ENCODE measurements around the gene LIN7B.
A peak's percentile ranks its signal among the peaks of the same experiment; 100 is the strongest.
"Not testable (repeated sequence)": the region's sequence is repeated elsewhere in the genome, so short reads cannot be mapped to it uniquely, and the experiment has no call there.

LIN7B gene

DNA sequence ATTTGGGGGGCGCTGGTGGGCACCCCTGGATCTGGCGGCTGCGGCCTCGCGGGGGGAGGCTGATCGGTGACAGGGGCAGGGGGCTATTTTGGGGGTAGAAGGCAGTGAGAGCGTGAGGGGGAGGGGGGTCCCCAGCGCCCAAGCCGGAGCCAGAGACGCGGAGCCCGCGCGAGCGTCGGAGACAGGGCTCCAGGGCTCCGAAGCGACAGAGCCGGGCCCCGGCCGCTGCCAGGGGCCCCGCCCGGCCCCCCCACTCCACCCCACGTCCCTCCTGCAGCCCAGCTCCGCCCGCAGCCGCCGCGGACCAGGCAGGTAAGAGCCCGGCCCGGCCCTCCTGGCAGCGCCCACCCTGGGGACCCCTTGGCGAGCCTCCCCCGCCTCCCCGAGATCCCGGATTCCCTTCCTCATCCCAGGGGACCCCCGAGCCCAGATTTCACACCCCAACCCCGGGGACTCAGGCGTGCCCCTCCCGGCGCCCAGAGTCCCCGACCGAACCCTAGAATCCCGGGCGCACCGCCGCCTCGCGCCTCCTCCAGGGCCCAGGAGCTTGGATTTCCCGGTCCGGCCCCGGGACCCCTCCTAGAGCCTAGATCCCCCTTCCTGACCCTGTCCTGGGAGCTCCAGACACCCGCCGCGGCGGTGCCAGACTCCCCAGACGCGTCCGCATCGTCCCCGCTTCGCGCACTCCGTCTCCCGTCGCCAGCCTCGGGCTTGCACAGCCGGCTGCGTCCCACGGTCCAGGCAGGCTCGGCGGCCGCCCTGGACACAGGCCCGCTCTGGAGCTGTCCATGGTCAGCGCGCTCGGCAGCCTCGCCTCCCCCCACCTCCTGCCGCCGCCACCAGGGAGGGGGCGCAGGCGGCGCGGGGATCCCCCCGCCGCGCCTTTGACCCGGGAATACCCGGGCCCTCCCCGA lies 5.5 kb downstream of the LIN7B start, which contains the start of gene PPFIA3:
Gene PPFIA3, plus strand, starts transcription at position 134 of the 914 bp plus-strand sequence. CDS start 8,330 bp downstream, outside the sequence.
- DNase-seq, result no peak

DNA sequence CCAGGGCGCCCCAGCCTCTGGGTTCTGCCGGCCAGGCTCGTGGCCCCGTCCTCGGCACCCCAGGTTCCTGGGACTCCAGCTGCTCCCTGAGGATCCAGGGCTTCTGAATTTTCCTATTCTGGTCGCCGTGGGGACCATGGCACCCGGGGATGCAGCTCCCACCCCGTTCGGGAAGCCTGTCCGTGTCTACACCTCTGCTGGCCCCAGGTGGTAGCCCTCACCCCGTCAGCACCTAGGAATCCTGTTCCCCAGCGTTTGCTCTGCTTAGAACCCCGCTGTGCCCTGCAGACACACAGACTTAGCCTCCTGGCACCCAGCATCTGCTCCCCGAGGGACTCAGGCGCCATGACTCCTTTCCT lies 6.1 kb downstream of the LIN7B start:
- no peak for DNase-seq

DNA sequence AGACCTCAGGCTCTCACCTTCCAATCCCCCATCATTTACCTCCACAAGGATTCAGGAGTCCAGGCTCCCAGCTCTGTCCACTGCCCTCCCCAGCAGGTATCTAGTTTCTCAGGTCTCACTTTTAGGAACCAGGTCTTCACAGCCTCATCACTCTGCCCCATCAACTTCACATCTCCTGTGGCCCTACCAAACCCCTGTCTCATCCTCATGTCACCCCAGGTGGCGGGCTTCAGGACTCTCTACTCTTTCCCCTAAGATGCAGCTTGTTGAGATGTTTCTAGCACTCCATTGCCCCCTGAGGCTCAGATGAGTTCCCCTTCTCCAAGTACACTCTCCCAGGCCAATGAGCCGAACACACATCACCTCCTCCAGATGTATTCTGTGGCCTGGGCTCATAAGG lies 6.7 kb downstream of the LIN7B start:
- DNase-seq, result no peak

DNA sequence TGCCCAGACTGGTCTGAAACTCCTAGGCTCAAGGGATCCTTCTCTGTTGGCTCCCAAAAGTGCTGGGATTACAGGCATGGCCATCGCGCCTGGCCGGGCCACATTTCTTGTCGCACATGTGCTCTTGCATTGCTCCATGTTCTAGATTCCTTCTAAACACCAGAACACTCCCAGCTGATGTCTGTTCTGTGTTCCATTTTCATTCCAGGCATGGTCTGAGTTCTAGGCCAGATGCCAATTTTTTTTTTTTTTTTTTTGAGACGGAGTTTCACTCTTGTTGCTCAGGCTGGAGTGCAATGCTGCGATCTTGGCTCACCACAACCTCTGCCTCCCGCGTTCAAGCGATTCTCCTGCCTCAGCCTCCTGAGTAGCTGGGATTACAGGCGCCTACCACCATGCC lies 7.7 kb downstream of the LIN7B start:
- DNase-seq, result not testable (repeated sequence)

DNA sequence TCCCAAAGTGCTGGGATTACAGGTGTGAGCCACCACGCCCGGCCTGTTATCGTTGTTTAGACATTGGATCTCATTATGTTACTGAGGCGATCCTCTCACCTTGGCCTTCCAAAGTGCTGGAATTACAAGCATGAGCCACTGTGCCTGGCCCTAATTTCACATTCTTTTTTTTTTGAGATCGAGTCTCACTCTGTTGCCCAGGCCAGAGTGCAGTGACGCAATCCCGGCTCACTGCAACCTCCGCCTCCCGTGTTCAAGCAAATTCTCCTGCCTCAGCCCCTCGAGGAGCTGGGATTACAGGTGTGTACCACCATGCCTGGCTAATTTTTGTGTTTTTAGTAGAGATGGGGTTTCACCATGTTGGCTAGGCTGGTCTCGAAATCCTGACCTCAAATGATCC lies 9.1 kb downstream of the LIN7B start:
- DNase-seq, result not testable (repeated sequence)

DNA sequence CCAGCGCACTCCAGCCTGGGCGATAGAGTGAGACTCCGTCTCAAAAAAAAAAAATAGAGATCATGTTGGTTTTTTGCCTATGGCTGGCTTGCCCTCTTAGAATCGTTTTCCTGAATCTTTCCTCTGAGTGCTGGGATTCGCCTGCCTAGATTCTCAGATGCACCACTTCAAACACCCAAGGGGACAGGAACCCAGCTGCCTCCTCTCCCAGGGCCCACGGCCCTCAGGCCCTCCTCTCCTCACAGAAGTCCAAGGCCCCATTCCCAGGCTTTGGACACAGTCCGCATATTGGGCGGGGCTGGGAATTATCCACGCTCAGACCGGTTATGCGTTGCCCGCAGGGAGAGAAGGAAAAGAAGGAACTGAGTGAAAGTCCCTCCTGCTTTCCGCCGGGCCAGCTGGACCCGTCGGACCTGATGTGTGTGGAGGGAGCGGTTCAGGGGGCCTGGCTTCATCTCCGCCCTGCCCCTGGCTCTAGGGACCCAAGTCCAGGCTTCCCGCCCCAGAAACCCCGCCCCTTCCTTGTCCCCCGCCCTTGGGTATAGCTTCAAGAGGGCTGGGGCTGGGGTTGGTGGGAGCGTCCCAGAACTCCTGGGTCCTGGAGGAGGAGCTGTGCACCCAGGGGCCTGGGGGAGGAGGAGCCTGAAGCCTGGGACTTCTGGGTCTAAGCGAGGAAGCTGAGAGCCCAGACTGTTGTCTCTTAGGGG lies 11.0 kb downstream of the LIN7B start:
- no peak for DNase-seq

DNA sequence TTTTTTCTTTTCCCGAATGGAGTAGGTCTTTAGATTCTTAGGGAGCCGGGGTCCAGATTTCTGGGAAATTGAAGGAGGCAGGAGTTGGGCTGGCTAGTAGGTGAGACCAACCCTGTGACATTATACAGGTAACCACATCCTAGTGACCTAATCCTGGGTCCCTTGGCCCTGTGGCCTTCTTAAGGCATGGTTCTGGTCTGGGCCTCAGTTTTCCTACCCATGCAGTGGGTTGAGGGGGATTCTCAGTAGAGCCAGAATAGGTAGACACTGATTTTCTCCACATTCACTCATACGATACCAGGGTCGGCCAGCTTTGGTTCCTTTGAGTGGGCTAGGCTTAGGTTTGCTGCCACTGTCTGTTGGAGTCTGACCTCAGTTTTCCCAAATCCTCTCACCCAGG lies 12.4 kb downstream of the LIN7B start:
- DNase-seq, result no peak

DNA sequence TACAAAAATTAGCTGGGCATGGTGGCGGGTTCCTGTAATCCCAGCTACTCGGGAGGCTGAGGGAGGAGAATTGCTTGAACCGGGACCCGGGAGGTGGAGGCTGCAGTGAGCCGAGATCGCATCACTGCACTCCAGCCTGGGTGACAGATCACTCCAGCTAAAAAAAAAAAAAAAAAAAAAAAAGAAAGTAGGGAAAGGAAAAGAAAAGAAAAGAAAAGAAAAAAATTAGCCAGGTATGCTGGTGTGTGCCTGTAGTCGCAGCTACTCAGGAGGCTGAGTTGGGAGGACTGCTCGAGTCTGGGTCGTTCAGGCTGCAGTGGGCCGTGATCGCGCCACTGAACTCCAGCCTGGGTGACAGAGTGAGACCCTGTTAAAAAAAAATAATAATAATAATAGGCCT lies 13.1 kb downstream of the LIN7B start:
- not testable (repeated sequence) for DNase-seq

DNA sequence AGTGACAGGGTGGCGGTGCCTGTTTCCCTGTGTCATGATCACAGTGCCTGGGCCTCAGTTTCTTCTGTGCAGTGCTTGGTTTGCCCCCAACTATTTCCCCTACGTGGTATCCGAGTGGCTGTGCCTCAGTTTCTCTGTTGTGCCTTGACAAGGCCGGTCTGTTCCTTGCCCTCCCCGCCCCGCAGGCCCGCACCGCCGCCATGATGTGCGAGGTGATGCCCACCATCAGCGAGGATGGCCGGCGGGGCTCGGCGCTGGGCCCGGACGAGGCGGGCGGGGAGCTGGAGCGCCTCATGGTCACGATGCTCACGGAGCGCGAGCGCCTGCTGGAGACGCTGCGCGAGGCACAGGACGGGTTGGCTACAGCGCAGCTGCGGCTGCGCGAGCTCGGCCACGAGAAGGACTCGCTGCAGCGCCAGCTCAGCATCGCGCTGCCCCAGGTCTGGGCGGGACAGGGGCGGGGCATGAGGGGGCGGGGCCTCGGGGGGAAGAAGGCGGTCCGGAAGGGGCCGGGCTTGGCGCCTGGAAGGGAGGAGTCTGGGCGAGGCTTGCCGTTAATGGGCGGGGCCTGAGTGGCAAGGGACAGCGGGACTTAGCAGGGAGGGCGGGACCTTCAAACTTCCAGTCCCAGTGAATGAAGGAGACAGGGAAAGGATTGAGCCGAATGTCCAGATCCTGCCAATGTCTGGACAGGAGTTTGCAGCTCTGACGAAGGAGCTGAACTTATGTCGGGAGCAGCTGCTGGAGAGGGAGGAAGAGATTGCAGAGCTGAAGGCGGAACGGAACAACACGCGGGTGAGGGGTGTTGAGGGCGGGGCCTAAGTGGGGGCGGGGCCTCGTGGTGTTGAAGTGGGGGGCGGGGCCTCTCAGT lies 13.7 kb downstream of the LIN7B start:
- DNase-seq, result peak; percentile 94

DNA sequence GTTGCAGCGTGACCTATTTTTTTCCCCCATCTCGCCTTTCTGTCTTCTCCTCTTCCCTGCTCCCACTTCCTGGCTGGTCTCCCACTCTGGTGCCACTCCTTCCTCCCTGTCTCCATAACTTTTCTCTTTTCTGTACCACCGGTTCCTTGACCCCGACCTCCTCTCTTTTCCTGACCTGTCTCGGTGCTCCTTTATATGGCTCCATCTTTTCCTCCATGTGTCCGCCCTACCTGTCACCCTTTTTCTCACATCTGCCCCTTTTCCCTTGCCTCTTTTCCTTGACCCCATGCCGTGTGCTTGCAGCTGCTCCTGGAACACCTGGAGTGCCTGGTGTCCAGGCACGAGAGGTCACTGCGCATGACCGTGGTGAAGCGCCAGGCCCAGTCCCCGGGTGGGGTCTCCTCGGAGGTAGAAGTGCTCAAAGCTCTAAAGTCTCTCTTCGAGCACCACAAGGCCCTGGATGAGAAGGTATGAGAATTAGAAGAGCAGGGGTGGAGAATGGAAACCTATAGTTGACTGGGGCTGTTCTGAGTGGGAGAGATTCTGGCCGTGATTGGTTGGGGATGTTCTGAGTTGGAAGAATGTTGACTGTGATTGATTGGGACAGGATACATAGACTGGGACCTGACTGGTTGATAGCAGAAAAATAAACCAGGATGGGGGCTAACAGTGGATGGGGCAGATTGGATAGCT lies 14.5 kb downstream of the LIN7B start:
- DNase-seq, result no peak

DNA sequence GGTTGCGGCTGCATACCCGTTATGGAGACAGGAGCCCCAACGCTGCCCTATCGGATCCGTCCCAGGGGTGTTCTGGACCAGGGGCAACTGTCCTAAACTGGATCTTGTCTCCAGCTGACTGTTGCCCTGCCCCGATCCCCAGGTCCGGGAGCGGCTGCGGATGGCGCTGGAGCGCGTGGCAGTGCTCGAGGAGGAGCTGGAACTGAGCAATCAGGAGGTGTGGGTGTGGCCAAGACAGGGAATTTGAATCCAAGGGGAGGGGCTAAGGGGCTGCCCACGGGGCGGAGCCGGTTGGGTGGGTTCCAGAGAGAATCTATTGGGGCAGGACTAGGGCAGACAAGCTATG lies 15.0 kb downstream of the LIN7B start:
- no peak for DNase-seq

DNA sequence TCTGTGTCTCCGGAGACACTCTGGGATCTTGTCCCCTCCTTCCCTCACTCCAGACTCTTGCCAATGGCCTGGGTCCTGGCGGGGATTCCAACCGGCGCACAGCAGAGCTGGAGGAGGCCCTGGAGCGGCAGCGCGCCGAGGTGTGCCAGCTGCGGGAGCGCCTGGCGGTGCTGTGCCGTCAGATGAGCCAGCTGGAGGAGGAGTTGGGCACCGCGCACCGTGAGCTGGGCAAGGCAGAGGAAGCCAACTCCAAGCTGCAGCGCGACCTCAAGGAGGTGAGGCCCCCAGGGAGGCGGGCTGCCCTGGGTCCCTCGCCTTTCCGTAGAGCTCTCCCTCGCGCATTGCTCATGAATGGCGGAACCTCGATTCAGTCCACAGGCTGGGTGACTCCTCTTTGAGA lies 16.2 kb downstream of the LIN7B start:
- no peak for DNase-seq

DNA sequence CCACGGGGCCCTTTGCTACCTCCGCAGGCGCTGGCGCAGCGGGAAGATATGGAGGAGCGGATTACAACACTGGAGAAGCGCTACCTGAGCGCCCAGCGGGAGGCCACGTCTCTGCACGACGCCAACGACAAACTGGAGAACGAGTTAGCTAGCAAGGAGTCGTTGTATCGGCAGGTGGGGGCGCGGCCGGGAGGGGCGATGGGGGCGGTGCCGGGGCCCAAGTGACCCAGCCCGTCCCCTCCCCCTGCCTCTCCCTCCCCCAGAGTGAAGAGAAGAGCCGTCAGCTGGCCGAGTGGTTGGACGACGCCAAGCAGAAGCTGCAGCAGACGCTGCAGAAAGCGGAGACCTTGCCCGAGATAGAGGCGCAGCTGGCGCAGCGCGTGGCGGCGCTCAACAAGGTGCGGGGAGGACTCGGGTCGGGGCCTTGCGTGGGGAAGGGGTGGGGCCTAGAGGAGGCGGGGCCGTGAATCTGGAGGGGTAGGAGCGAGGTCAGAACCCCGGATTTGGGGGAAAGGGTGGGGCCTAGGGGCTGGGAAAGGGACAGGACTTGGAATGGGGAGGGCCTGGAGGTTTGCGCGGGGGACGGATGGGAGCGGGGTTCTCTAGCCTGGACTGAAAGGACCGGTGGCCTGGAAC lies 18.9 kb downstream of the LIN7B start:
- DNase-seq, result no peak

DNA sequence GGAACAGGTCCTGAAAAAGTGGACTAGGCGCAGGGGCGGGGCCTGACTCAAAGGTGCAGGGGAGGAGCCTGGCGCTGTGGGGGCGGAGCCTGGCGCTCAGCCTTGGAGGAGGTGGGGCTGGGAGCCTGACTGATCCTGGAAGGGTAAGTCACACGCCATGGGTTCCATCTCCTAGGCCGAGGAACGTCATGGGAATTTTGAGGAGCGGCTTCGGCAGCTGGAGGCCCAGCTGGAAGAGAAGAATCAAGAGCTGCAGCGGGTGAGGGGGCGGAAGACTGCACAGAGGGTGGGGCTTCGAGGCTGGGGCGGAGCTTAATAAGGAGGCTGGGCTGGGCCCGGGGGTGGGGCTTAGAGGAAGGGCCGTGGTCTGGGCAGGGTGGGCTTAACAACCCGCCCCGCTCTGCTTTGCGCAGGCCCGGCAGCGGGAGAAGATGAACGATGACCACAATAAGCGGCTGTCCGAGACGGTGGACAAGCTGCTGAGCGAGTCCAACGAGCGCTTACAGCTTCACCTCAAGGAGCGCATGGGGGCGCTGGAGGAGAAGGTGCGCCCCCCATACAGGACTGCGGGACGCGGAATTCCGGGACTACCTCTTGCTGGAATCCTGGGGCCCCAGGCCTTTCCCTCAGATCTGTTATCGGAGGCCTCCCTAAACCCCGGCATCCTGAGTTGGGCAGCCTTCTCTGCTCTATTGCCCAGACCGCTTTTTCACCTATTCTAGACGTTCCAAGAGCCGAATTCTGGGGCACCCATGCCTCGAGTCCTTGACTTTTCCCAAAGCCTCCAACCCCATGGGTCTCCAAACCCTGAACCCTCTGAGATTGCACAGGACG lies 19.7 kb downstream of the LIN7B start:
- no peak for DNase-seq

DNA sequence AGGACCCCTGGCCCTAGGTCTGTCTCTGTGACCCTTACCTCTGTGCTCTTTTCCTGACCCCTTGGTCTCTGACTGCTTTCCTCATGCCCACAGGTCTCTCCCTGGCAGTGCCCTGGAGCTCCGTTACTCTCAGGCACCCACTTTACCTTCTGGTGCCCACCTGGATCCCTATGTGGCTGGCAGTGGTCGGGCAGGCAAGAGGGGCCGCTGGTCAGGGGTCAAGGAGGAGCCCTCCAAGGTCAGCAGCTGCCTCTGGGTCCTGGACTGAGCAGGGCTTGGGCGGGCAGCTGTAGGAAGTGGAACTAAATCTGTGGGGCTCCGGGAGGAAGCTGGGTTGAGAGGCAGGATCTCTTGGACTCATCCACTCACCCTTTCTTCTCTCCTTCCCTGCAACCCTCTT lies 21.5 kb downstream of the LIN7B start:
- no peak for DNase-seq

DNA sequence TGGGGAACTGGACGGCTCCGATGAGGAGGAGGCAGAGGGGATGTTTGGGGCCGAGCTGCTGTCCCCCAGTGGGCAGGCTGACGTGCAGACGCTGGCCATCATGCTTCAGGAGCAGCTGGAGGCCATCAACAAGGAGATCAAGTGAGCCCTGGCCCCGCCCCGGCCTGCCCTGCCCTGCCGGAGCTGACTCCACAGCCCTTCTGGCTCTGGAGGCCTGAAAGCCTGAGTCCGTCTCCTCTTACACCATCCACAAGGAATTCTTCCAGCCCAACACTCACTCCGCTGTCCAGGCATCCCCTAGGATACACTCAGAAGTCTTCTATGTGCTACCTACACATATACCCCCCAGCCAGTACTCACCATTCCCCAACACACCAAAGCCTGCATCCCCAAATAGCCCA lies 22.6 kb downstream of the LIN7B start:
- DNase-seq, result no peak

DNA sequence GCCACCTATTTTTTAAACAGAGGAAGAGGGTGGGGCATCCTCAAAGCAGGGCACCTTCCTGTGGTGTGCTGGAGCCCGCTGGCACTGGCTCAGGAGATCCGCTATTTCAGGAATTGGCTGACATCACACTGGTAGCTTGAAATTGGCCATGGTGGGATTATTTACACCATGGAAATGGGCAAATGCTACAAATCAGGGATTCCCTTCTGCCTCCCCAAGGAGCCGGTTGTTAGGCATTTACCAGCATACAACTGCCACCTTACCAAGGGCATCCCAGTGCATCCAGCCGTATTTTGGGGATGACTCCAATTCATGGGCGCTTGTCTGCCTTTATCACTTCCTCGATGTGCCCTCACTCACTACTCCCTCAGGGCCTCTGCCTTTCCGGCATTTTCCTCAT lies 26.8 kb downstream of the LIN7B start:
- no peak for DNase-seq

DNA sequence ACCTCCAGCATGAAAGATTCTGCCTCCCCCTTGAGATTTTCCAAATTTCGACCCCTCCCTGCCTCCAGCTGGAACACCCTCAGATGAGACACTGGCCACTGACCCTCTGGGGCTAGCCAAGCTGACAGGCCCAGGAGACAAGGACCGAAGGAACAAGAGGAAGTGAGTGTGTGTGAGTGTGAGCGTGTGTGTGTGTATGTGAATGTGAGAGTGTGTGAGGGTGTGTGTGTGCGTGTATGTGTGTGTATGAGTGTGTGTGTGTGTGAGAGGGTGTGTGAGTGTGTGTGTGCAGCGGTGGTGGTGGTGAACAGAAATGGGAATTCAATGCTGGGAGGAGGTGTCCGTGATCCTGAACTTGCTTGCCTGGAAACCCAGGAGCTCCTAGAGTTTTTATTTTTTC lies 27.2 kb downstream of the LIN7B start:
- no peak for DNase-seq

DNA sequence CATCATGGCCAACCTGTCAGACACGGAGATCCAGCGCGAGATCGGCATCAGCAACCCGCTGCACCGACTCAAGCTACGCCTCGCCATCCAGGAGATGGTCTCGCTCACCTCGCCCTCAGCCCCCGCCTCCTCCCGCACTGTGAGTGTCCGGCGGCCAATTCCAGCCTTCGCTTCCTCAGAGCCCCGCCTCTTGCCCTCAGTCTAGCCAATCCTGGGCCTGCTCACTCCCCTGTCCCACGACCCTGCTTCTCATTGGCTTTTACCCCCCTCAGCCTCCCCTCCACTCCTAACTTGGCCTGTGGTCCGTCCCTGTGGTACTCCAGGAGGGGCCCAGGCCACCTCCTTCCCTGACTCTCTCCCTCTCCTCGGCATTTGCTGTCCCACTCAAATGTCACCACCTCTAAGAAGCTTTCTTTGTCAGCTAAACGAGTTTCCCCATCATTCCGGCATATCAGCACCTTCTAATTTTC lies 28.7 kb downstream of the LIN7B start:
- DNase-seq, result no peak

DNA sequence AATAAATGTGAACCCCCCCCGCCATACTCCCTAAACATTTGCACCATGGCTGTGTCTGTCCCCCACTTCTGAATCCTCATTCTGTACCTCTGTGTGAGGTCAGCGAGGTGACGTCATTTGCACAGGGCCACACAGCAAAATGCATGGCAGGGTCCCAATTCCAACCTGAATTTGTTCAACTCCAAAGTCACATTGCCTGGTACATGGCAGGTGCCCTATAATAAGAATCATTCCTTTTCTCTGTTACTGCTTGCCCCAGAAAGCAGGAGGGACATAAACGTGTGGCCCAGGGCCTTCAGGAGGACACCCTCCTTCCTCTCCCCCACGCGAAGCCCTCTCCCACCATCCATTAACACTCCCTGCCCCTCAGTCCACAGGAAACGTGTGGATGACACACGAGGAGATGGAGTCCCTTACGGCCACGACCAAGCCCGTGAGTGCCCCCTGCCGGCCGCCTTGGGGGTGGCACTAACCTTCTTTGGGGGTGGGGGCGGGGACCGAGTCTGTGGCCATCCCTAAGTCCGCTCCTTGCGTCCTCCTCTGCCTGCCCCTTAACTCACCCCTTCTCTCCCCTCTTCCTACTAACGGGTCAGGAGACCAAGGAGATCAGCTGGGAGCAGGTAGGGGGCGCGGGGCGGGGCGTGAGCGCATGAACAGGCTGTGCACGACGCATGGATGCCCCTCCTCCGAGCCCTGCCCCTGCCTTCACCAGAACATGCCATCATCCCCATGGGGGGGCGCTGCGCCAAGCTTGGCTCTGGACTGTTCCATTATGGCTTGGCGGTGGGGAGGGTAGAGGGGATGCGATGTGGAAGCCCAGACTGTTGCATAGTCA lies 31.6 kb downstream of the LIN7B start:
- peak; percentile 84 for DNase-seq
